K562 (cell line): Measurements from ENCODE around the gene HRH3. TPM values are rescaled to one million over a fixed set of nuclear protein-coding genes. Genes with fewer than 3 reads are reported as not detected.
A peak's percentile ranks its signal among the peaks of the same experiment; 100 is the strongest.

ENCODE experiments used
- ATAC-seq: fragments of 200-7000 bp; cut with Tn5 transposase; 3 replicates; pipeline ENCODE4 v1.9.1; 2020; ENCODE audit warnings: moderate library complexity
- BruUV-seq: library from RNA; stranded (reverse); fragments of 400-500 nt; replicated peaks from 2 replicates; lab custom pipeline; 2021; lab: Mats Ljungman, UMichigan
- CTCF ChIA-PET: fragments of 300-600 bp; formaldehyde crosslinking; extraction: SDS; loops from one replicate; lab custom pipeline; 2021; ENCODE audit warnings: low intra/inter-chr PET ratio; lab: Yijun Ruan, JAX
- POLR2A ChIA-PET: fragments of 300-600, 350-650 bp; sonication (Branson Sonifier 250); formaldehyde crosslinking; extraction: SDS; loops from one replicate; lab custom pipeline; 2021; ENCODE audit warnings: antibody characterized with exemption, inconsistent platforms; lab: Yijun Ruan, JAX
- DNase-seq, 4 experiments: peaks; one replicate each; pipeline versions ENCODE4 v3.0.0 to v3.0.0-alpha.2; 2011 to 2018; ENCODE audit warnings: low spot score in 3 of 4, mixed read lengths in 3 of 4; ENCODE audit errors: extremely low read depth in 1 of 4
- FAIRE-seq: peaks from 2 replicates; lab custom pipeline; 2011; peaks lifted over from hg19 to GRCh38; lab: Jason Lieb, UNC
- H2AFZ ChIP-seq: 2 replicates; pipeline ENCODE4 v1.6.0; 2011; ENCODE audit warnings: low read depth, low read length, control low read depth, inconsistent platforms
- H3K27ac ChIP-seq: fragments of 200-600 bp; 3 replicates; pipeline ENCODE4 v1.8.0; 2011; ENCODE audit warnings: low read depth, mild to moderate bottlenecking, control low read depth, inconsistent platforms, low read length, moderate library complexity, mixed read lengths; ENCODE audit errors: extremely low read depth
- H3K27me3 ChIP-seq, 2 experiments: fragments of 300-600 bp in 1 of 2; 2 replicates in 1 of 2; 3 replicates in 1 of 2; pipeline versions ENCODE4 v1.6.0 to v1.8.0; 2011; ENCODE audit warnings: inconsistent platforms in 2 of 2, low read length in 2 of 2, mild to moderate bottlenecking in 1 of 2, mixed read lengths in 1 of 2, moderate library complexity in 1 of 2; ENCODE audit not compliant: control insufficient read depth in 2 of 2, insufficient read depth in 2 of 2
- H3K36me3 ChIP-seq: fragments of 300-600 bp; 3 replicates; pipeline ENCODE4 v1.8.0; 2011; ENCODE audit warnings: mild to moderate bottlenecking, low read length, inconsistent platforms; ENCODE audit not compliant: control insufficient read depth, insufficient read depth
- H3K4me1 ChIP-seq, 2 experiments: fragments of 200-600 bp in 1 of 2; replicated peaks in 1 of 2; 2 replicates in 1 of 2; 3 replicates in 1 of 2; pipeline versions ENCODE4 v1.5.1 to v1.8.0; 2011; ENCODE audit warnings: inconsistent platforms in 2 of 2, low read length in 2 of 2, mild to moderate bottlenecking in 1 of 2, mixed read lengths in 1 of 2, moderate library complexity in 1 of 2; ENCODE audit not compliant: control insufficient read depth in 2 of 2, insufficient read depth in 2 of 2
- H3K4me2 ChIP-seq: 2 replicates; pipeline ENCODE4 v1.6.1; 2011; ENCODE audit warnings: low read length, control low read depth, inconsistent platforms, mixed read lengths; ENCODE audit not compliant: insufficient read depth
- H3K4me3 ChIP-seq: fragments of 200-600 bp; sonication (generic), shearing (Covaris generic); 2 replicates; pipeline ENCODE4 v1.5.1; 2016; ENCODE audit warnings: control low read depth, inconsistent platforms
- H3K79me2 ChIP-seq: fragments of 200-600 bp; 3 replicates; pipeline ENCODE4 v1.8.0; 2011; ENCODE audit warnings: low read length, inconsistent platforms; ENCODE audit not compliant: control insufficient read depth, insufficient read depth
- H3K9ac ChIP-seq, 2 experiments: 2 replicates each; pipeline versions ENCODE4 v1.6.0 to v1.6.1; 2011; ENCODE audit warnings: low read depth in 2 of 2, low read length in 2 of 2, control low read depth in 1 of 2, inconsistent platforms in 1 of 2, mild to moderate bottlenecking in 1 of 2, mixed read lengths in 1 of 2; ENCODE audit not compliant: insufficient read depth in 1 of 2
- H3K9me1 ChIP-seq: one replicate; pipeline ENCODE4 v1.6.0; 2011; ENCODE audit warnings: inconsistent platforms, mild to moderate bottlenecking, low read length, moderate library complexity; ENCODE audit not compliant: control insufficient read depth, insufficient read depth
- H3K9me3 ChIP-seq: replicated peaks from 2 replicates; pipeline ENCODE4 v1.5.1; 2011; ENCODE audit warnings: low read depth, low read length, inconsistent platforms; ENCODE audit not compliant: control insufficient read depth, insufficient read depth
- H4K20me1 ChIP-seq: replicated peaks from 2 replicates; pipeline ENCODE4 v1.6.1; 2011; ENCODE audit warnings: low read length, inconsistent platforms, mixed read lengths; ENCODE audit not compliant: control insufficient read depth, insufficient read depth
- COPS2 ChIP-seq: fragments of 450-650 bp; conservative IDR thresholded peaks from 2 replicates; pipeline ENCODE4 v1.6.1; 2016; ENCODE audit warnings: mild to moderate bottlenecking, moderate library complexity
- E2F5 ChIP-seq: sonication (generic); formaldehyde crosslinking; IDR thresholded peaks from 2 replicates; pipeline ENCODE4 v1.8.0; 2022; ENCODE audit warnings: mild to moderate bottlenecking, missing genetic modification reagents
- E4F1 ChIP-seq: fragments of 250-450 bp; sonication (Bioruptor Pico); IDR thresholded peaks from 2 replicates; pipeline ENCODE4 v1.5.0; 2021; ENCODE audit warnings: mild to moderate bottlenecking, borderline replicate concordance
- GABPB2 ChIP-seq: fragments of 250-450 bp; sonication (Bioruptor Pico); conservative IDR thresholded peaks from 2 replicates; pipeline ENCODE4 v1.5.1; 2021; ENCODE audit warnings: mild to moderate bottlenecking
- KAT7 ChIP-seq: sonication (generic); formaldehyde crosslinking; IDR thresholded peaks from 2 replicates; pipeline ENCODE4 v1.8.0; 2022; ENCODE audit warnings: missing genetic modification reagents, mild to moderate bottlenecking, borderline replicate concordance
- KDM1A ChIP-seq, 2 experiments: fragments of 450-650 bp; IDR thresholded peaks; 2 replicates each; pipeline ENCODE4 v1.6.1; 2016; ENCODE audit warnings: mild to moderate bottlenecking in 2 of 2
- KDM2B ChIP-seq: fragments of 250-450 bp; sonication (Bioruptor Pico); IDR thresholded peaks from 2 replicates; pipeline ENCODE4 v1.8.0; 2021; ENCODE audit warnings: mild to moderate bottlenecking, moderate library complexity
- MED1 ChIP-seq: sonication (generic); formaldehyde crosslinking; IDR thresholded peaks from 2 replicates; pipeline ENCODE4 v1.8.1; 2023; ENCODE audit warnings: missing genetic modification reagents, borderline replicate concordance
- RAD51 ChIP-seq: fragments of 450-650 bp; IDR thresholded peaks from 2 replicates; pipeline ENCODE4 v1.7.1; 2016; ENCODE audit warnings: low read depth, mild to moderate bottlenecking, borderline replicate concordance
- RBBP5 ChIP-seq: fragments of 200-600 bp; sonication (generic); IDR thresholded peaks from 2 replicates; pipeline ENCODE4 v1.6.1; 2012; ENCODE audit warnings: borderline replicate concordance, mild to moderate bottlenecking, low read length, control low read depth, inconsistent platforms; ENCODE audit not compliant: insufficient read depth, poor library complexity, severe bottlenecking
- SAP30 ChIP-seq: fragments of 200-600 bp; sonication (generic); IDR thresholded peaks from 2 replicates; pipeline ENCODE4 v1.6.1; 2012; ENCODE audit warnings: borderline replicate concordance, low read depth, mild to moderate bottlenecking, moderate library complexity, low read length, control low read depth, inconsistent platforms; ENCODE audit not compliant: insufficient read depth, poor library complexity, severe bottlenecking
- ZNF277 ChIP-seq: fragments of 250-450 bp; sonication (Bioruptor Pico); IDR thresholded peaks from 2 replicates; pipeline ENCODE4 v1.8.0; 2022; ENCODE audit warnings: inconsistent platforms, mild to moderate bottlenecking, moderate library complexity, borderline replicate concordance
- ZNF589 ChIP-seq: fragments of 200-800 bp; sonication (Bioruptor generic); IDR thresholded peaks from 2 replicates; pipeline ENCODE4 v1.6.1; 2016; ENCODE audit warnings: low read depth, missing genetic modification characterization, missing compliant biosample characterization
- ZNF699 ChIP-seq: fragments of 250-450 bp; sonication (Bioruptor Pico); IDR thresholded peaks from 2 replicates; pipeline ENCODE4 v1.8.0; 2021; ENCODE audit warnings: mild to moderate bottlenecking, moderate library complexity; ENCODE audit not compliant: insufficient replicate concordance
- ZNF778 ChIP-seq: fragments of 450-650 bp; formaldehyde crosslinking; IDR thresholded peaks from 2 replicates; pipeline ENCODE4 v1.4.0; 2020; ENCODE audit warnings: mild to moderate bottlenecking, moderate library complexity
- WGBS: fragments of 100-300 bp; shearing (Covaris generic); methylation state at CpG from one replicate; pipeline ENCODE4 v1.1.6; 2016; ENCODE audit warnings: low coverage, mixed read lengths; ENCODE audit not compliant: insufficient coverage; ENCODE audit errors: missing lambda C conversion rate; 5-methylcytosine and 5-hydroxymethylcytosine counted together
- in situ Hi-C: fragments of 300-500 bp; cut with MboI; formaldehyde crosslinking; loops from 4 replicates; pipeline ENCODE4 v1.15.0; 2018; ENCODE audit warnings: inconsistent platforms, mixed read lengths
- intact Hi-C: fragments of 100-400 bp; cut with micrococcal nuclease; formaldehyde crosslinking; loops from 2 replicates; pipeline ENCODE4 v1.14.2; 2022
- polyA plus RNA-seq, 8 experiments: library from polyadenylated mRNA; depleted of rRNA in 4 of 8; stranded (reverse) in 5 of 8; unstranded in 3 of 8; fragments of >200 nt; fragmentation: Nextera tagmentation in 2 of 8; fragmentation: Illumina TruSeq in 1 of 8; extraction: Ambion mirVana in 2 of 8; extraction: Trizol in 1 of 8; gene quantifications; 2 replicates each; pipeline versions ENCODE4 v1.2.1 to v1.2.3, GENCODE V29; 2011 to 2014; ENCODE audit warnings: inconsistent platforms in 1 of 8, missing spikeins in 1 of 8
- total RNA-seq, 7 experiments: library from RNA; depleted of rRNA in 6 of 7; stranded (reverse); fragments of >200 nt in 6 of 7; fragmentation: Illumina TruSeq in 2 of 7; extraction: Trizol in 2 of 7; gene quantifications; 2 replicates each; pipeline versions ENCODE4 v1.2.1 to v1.2.3, GENCODE V29; 2011 to 2021; ENCODE audit warnings: low replicate concordance in 1 of 7

Gene HRH3
- total and polyA plus RNA-seq, 9 of the 15 experiments (the other 6 are each of a cell fraction or from before 2014, with no cell fraction given), result not detected

- ChIA-PET CTCF (no interaction called here), POLR2A (interaction anchor here (0.6 to 1.3 kb wide), 2 partner anchors 15 to 22 kb away, joined by 3 read pairs; no protein-coding TSS in a partner anchor)
- H3K27ac ChIP-seq, result no peak overlapping the region
- WGBS, result 65% methylated on average over 18 of the region's 20 CpGs
- no peak overlapping the region for H3K4me2 ChIP-seq
- H3K27me3 ChIP-seq, result no peaks in the 10 kb centered on the region
- 0 out of 3 replicates have a peak, but pooled peaks cover 6% of the 10 kb centered on the region for H3K79me2 ChIP-seq
- H4K20me1 ChIP-seq, result peaks cover 21% of the 10 kb centered on the region
- no peak overlapping the region for H2AFZ ChIP-seq
- H3K9me1 ChIP-seq, result no peaks in the 10 kb centered on the region
- intact Hi-C loops, result no loop called here
- no peaks in the 10 kb centered on the region for H3K9me3 ChIP-seq
- DNase-seq, result no peak
- peak; percentile 40 for FAIRE-seq
- H3K36me3 ChIP-seq, result peaks cover 36% of the 10 kb centered on the region; the same call in 2 of the 3 replicates
- no peak overlapping the region for H3K4me3 ChIP-seq
- no peak for ATAC-seq
- peak overlapping the region in 1 of 2 experiments; percentile 66; a peak in 1 of 4 replicates for H3K9ac ChIP-seq
- H3K4me1 ChIP-seq, result peaks cover 0 to 15% of the 10 kb centered on the region in 2 experiments; a peak in 2 of 5 replicates
- in situ Hi-C loops, result no loop called here
- no TSS peak for BruUV-seq
- no peak for TF ChIP-seq KAT7
- TF ChIP-seq RBBP5, result no peak
- no peak for TF ChIP-seq ZNF778 (CRISPR knock-in tag)
- no peak for TF ChIP-seq E2F5 (CRISPR knock-in tag)
- no peak for TF ChIP-seq SAP30
- no peak for TF ChIP-seq ZNF699 (CRISPR knock-in tag)
- no peak for TF ChIP-seq MED1 (CRISPR knock-in tag)
- no peak for TF ChIP-seq COPS2
- no peak for TF ChIP-seq KDM1A (IDR thresholded peaks at IDR 0.05)
- no peak for TF ChIP-seq KDM2B
- no peak for TF ChIP-seq ZNF589 (CRISPR knock-in tag)
- no peak for TF ChIP-seq E4F1 (CRISPR knock-in tag)
- no peak for TF ChIP-seq GABPB2
- no peak for TF ChIP-seq ZNF277 (CRISPR knock-in tag)
- TF ChIP-seq RAD51, result no peak
These were observed 38.6 kb upstream of the HRH3 start for GRCh38 chr20:62258499-62259293.
